HepG2 (cell line): ENCODE results near the gene DLG2. TPM values are rescaled to one million over a fixed set of nuclear protein-coding genes. Genes with fewer than 3 reads are reported as not detected.

ENCODE experiments used
- NFRKB ChIP-seq: fragments of 450-650 bp; IDR thresholded peaks from 2 replicates; pipeline ENCODE4 v1.6.1; 2017
- ZNF407 ChIP-seq: sonication (generic); formaldehyde crosslinking; IDR thresholded peaks from one replicate; pipeline ENCODE4 v1.5.1; 2020; ENCODE audit warnings: mild to moderate bottlenecking, missing genetic modification reagents; ENCODE audit errors: not compliant biosample characterization
- ZNF44 ChIP-seq: sonication (generic); formaldehyde crosslinking; IDR thresholded peaks from 2 replicates; pipeline ENCODE4 v1.5.1; 2020; ENCODE audit warnings: mild to moderate bottlenecking, missing genetic modification reagents
- ZNF510 ChIP-seq: sonication (generic); formaldehyde crosslinking; IDR thresholded peaks from 2 replicates; pipeline ENCODE4 v1.4.0; 2020; ENCODE audit warnings: low read depth, mild to moderate bottlenecking, missing genetic modification reagents
- ZNF512 ChIP-seq: sonication (generic); formaldehyde crosslinking; IDR thresholded peaks from 2 replicates; pipeline ENCODE4 v1.4.0; 2020; ENCODE audit warnings: mild to moderate bottlenecking, missing genetic modification reagents
- ZNF768 ChIP-seq: sonication (generic); formaldehyde crosslinking; IDR thresholded peaks from 2 replicates; pipeline ENCODE4 v1.4.0; 2020; ENCODE audit warnings: missing genetic modification reagents
- polyA plus RNA-seq, 8 experiments: library from polyadenylated mRNA; depleted of rRNA in 3 of 8; stranded (reverse) in 7 of 8; unstranded in 1 of 8; fragments of >200 nt; fragmentation: Illumina TruSeq in 4 of 8; extraction: Trizol in 4 of 8; gene quantifications; 2 replicates each; pipeline versions ENCODE4 v1.2.1 to v1.2.3, GENCODE V29; 2011 to 2016; ENCODE audit warnings: low read depth in 4 of 8, missing spikeins in 1 of 8, mixed read lengths in 1 of 8; ENCODE audit not compliant: insufficient read depth in 1 of 8
- total RNA-seq, 5 experiments: library from RNA; depleted of rRNA; stranded (reverse); fragments of >200 nt; fragmentation: Illumina TruSeq; extraction: Trizol; gene quantifications; 2 replicates each; pipeline ENCODE4 v1.2.3, GENCODE V29; 2016; ENCODE audit warnings: low read depth in 1 of 5

The DLG2 gene
- total and polyA plus RNA-seq, 2 of the 13 experiments (the other 11 are each of a cell fraction or from before 2014, with no cell fraction given), result 0.46 to 1.0 TPM

- TF ChIP-seq ZNF407 (CRISPR knock-in tag) (no peak), NFRKB (no peak), ZNF44 (CRISPR knock-in tag) (no peak), ZNF510 (CRISPR knock-in tag) (no peak), ZNF512 (no peak), ZNF768 (CRISPR knock-in tag) (no peak)
These were observed 1236.6 kb downstream of the DLG2 start (continued) for GRCh38 chr11:84390441-84391078.
